Effector memory CD4-positive, alpha-beta T cell (primary cell): Measurements from ENCODE around the gene GOLGA6L4.
"Not testable (repeated sequence)": the region's sequence is repeated elsewhere in the genome, so short reads cannot be mapped to it uniquely, and the experiment has no call there.

Experiments used
- DNase-seq, 3 donors: peaks; one replicate each; pipeline ENCODE4 v3.0.0-alpha.2; 2020
- H3K27ac ChIP-seq: 2 replicates; pipeline ENCODE4 v1.7.0; 2013; ENCODE audit warnings: mild to moderate bottlenecking, low read length, moderate library complexity; ENCODE audit not compliant: insufficient read depth, poor library complexity, severe bottlenecking
- H3K27me3 ChIP-seq: replicated peaks from 2 replicates; pipeline ENCODE4 v1.7.0; 2013; ENCODE audit warnings: mild to moderate bottlenecking, low read length; ENCODE audit not compliant: insufficient read depth, control insufficient read depth, poor library complexity, severe bottlenecking
- H3K36me3 ChIP-seq: 2 replicates; pipeline ENCODE4 v1.7.0; 2013; ENCODE audit warnings: mild to moderate bottlenecking, low read length, moderate library complexity; ENCODE audit not compliant: control insufficient read depth, insufficient read depth
- H3K4me1 ChIP-seq: 2 replicates; pipeline ENCODE4 v1.7.0; 2013; ENCODE audit warnings: low read length, mild to moderate bottlenecking; ENCODE audit not compliant: control insufficient read depth, insufficient read depth, poor library complexity, severe bottlenecking
- H3K4me3 ChIP-seq: 2 replicates; pipeline ENCODE4 v1.7.0; 2013; ENCODE audit warnings: low read length, low read depth, mild to moderate bottlenecking; ENCODE audit not compliant: insufficient read depth, poor library complexity, severe bottlenecking
- H3K9me3 ChIP-seq: 2 replicates; pipeline ENCODE4 v1.7.0; 2013; ENCODE audit warnings: mild to moderate bottlenecking, low read length, moderate library complexity; ENCODE audit not compliant: control insufficient read depth
- total RNA-seq, 3 donors: gene quantifications; one replicate each; lab custom pipeline; 2026; lab: John Stamatoyannopoulos, UW

GOLGA6L4 gene
- total RNA-seq = 0 to 0.35 (median 0.17) reads per million in 3 donors

GRCh38 chr15:84235573-84235972, at the start of gene GOLGA6L4:
GOLGA6L4 (plus strand) TSS chr15:84235773; CDS start chr15:84235835, 62 bp downstream.
- H3K27me3 ChIP-seq, H3K27ac ChIP-seq, H3K36me3 ChIP-seq, H3K9me3 ChIP-seq, DNase-seq, H3K4me1 ChIP-seq, H3K4me3 ChIP-seq: not testable (repeated sequence)

- DNase-seq, H3K4me3 ChIP-seq, H3K36me3 ChIP-seq, H3K4me1 ChIP-seq, H3K9me3 ChIP-seq, H3K27me3 ChIP-seq, H3K27ac ChIP-seq: not testable (repeated sequence)
Observed at GRCh38 chr15:84192982-84193381, 42.6 kb upstream of the GOLGA6L4 start.

GRCh38 chr15:84195603-84196002, 40.0 kb upstream of the GOLGA6L4 start:
- not testable (repeated sequence) for H3K36me3 ChIP-seq, H3K27ac ChIP-seq, H3K4me3 ChIP-seq, DNase-seq, H3K9me3 ChIP-seq, H3K4me1 ChIP-seq, H3K27me3 ChIP-seq

GRCh38 chr15:84196530-84197188, 38.9 kb upstream of the GOLGA6L4 start:
- H3K36me3 ChIP-seq, DNase-seq, H3K9me3 ChIP-seq, H3K27me3 ChIP-seq, H3K4me1 ChIP-seq, H3K4me3 ChIP-seq, H3K27ac ChIP-seq: not testable (repeated sequence)

GRCh38 chr15:84199865-84200264, 35.7 kb upstream of the GOLGA6L4 start:
- H3K9me3 ChIP-seq, H3K4me3 ChIP-seq, H3K27me3 ChIP-seq, H3K27ac ChIP-seq, DNase-seq, H3K36me3 ChIP-seq, H3K4me1 ChIP-seq: not testable (repeated sequence)

- H3K9me3 ChIP-seq, H3K4me1 ChIP-seq, H3K27ac ChIP-seq, H3K4me3 ChIP-seq, H3K36me3 ChIP-seq, DNase-seq, H3K27me3 ChIP-seq: not testable (repeated sequence)
Observed at GRCh38 chr15:84246441-84246840, 10.9 kb downstream of the GOLGA6L4 start.
